AG08395 (cell line): Measurements from ENCODE around the gene STAT6.
A peak's percentile ranks its signal among the peaks of the same experiment; 100 is the strongest.
"Not testable (repeated sequence)": the region's sequence is repeated elsewhere in the genome, so short reads cannot be mapped to it uniquely, and the experiment has no call there.

Experiments
- DNase-seq: peaks from one replicate; pipeline ENCODE4 v3.0.0; 2012; ENCODE audit warnings: mixed read lengths, low spot score

The STAT6 gene

DNA sequence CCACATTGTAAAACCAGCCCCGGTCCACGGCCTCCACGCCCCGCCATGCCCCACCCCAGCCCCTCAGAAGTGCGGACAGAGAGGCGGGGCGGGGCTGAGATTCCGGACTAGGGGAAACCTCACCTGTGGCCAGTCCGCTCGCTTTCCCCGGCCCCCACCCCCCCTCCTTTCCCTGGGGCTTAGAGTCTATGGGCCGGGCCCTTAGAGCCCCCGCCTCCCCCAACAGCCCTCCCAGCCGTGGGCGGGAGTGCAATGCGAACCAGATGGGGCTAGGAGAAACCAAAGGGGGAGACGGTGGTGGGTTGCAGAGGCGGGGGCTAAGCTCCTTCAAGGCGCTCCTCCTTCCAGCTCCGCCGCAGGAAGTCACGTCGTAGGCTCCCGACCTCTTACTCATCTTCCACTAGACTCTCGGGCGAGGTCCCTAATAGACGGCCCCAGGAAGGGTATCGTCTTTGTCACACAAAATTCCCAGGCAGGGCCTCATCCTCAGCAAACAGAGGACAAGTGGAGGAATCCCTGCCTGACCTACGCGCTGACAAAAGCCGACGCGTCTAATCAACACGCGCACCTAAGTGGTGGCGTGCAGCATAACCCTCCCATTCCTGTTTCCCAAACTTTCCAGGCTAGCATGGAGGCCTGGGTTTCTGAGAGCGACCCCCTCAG, 23.3 kb downstream of the STAT6 start:
- peak; percentile 78 for DNase-seq

DNA sequence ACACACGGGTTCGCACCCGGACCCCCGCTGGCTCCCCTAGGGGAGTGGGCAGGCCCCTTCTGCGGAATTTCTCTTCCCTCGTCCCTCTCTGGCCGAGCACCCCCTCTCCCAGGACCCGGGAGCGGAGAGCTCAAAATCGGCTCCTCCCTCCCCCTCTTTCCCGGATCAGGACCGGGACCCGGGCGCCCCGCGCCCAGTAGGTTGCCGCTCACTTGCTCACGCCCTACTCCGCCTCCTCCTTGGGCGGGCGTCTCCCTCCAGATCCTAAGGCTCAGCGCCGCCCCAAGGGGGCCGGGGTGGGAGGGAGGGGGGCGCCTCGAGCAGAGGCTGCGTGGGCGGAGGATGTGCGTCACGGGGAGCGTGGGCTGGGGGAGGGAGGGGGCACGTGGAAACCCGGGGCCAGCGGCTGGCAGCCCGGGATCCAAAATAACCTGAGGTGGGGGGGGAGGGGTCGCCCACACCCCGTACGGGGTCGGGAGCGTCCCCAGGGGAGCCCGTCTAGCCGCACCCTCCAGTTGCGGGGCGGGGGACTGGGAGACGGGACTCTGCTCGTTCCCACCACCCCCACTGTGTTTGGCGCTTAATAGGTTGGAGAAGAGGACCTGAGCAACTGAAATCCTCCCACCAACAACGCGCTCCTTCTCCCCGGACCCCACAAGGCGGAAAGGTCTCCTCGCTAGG, 24.0 kb downstream of the STAT6 start:
- peak; percentile 87 for DNase-seq

DNA sequence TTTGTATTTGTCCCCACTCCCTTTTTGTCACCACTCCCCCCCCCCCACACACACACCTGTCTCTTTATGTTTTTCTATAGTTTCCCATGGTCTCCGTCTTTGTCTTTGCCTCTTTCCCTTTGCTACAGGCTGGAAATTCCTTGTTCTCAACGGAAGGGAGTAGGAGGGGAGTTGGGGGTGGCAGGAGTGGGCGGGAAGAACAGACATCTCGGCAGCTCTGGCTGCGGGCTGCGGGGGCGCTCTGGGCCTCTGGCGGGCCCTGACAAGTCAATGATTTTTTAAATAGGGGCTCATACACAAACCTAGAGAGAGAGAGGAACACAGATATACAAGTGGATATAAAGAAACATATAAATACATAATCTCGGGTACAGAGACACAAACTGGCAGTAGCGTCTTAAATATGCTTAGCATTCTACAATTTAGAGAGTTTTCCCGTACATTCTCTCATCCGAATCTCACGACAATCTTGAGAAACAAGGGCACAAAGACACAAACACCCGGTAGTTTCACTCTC, 24.6 kb downstream of the STAT6 start:
- peak; percentile 52 for DNase-seq

DNA sequence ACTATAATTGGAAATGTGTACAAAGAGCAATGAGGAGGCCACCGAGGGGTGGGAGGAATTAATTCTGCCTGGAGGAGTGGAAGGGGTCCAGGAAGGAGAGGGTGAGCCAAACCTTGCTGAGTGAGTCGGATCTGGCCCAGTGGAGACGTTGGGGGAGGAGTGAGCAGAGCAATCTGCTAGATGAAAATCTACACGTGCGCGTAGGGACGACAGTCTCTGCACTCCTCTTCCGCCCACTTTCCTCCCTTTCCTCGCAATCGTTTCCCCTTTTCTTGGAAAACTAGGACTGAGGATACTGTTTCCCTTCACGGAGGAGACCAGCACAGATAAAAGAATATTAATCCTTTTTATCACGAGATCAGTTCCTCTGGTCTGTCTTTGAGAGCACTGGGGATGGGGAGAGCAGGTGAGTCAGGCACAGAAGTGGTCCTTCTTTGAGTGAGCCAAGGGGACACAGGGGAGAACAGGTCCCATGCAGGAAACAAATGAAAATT, 25.1 kb downstream of the STAT6 start:
- no peak for DNase-seq

DNA sequence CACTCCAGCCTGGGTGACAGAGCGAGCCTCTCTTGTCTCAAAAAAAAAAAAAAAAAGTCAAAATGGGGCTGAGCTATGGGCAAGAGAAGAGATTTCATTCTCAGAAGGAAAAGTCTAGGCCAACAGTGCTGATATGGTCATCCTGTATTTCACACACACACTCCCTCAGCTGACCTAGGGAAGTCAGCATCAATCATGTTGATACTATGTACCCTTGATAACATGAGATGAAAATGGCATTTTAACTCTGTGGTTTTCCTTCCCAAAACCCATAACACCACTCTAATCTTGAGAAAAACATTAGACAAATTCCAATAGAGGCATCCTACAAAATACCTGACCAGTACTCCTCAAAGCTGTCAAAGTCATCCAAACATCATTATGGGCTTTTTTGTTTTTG, 30.3 kb downstream of the STAT6 start:
- DNase-seq = no peak

DNA sequence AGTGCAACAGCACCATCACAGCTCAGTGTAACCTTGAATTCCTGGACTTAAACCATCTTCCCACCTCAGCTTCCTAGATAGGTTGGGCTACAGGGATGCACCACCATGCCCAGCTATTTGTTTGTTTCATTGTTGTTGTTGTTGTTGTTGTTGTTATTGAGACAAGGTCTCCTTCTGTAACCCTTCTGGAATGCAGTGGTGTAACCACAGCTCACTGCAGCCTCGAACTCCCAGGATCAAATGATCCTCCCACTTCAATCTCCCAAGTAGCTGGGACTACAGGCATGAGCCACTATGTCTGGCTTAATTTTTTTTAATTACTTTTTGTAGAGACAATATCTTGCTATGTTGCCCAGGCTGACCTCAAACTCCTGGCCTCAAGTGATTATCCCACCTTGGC, 31.3 kb downstream of the STAT6 start:
- no peak for DNase-seq

DNA sequence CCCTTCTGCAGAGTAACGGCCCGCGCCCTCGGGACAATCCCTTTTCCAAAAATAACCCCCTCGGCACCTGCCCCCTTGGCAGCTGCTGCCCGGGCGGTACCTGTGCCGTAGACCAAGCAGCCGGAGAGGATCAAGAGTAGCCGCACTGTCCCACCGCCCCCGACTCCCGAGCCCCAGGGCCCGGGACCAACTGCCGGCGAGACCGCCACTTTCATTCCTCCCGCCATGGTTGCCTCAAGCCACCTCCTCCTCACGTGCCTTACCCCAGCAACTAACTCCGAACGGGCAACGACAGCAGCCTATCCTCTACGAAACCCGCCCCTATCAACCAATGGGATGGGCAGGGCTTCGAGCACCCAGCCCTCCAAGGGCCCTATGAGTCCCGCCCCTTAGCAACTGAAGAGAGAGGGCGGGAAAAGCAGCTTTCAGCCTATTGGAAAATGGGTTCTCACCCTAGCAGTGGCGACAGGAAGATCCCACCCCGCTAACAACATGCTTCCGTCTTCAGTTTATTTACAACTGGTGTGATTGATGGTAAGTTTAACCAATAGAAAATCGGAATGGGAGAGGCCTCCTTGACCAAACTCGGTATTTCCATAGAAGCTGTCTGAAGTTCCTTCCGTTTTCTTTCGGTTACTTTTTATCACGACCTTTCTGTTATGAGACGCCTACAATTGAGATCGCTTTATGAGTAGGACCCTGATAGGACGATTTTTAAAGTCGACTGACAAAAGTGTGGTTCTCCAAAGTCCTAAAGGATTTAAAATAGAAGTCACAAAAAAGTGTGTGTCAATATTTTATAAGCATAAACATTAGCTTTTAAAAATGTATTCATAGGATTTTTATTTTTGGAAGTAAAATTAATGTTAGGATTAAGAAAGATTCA, 32.4 kb downstream of the STAT6 start, which contains the start of gene NEMP1:
NEMP1 (minus strand) TSS at position 273 of the 886 bp plus-strand sequence; CDS start at position 227, 46 bp downstream.
- peak; percentile 99 for DNase-seq

DNA sequence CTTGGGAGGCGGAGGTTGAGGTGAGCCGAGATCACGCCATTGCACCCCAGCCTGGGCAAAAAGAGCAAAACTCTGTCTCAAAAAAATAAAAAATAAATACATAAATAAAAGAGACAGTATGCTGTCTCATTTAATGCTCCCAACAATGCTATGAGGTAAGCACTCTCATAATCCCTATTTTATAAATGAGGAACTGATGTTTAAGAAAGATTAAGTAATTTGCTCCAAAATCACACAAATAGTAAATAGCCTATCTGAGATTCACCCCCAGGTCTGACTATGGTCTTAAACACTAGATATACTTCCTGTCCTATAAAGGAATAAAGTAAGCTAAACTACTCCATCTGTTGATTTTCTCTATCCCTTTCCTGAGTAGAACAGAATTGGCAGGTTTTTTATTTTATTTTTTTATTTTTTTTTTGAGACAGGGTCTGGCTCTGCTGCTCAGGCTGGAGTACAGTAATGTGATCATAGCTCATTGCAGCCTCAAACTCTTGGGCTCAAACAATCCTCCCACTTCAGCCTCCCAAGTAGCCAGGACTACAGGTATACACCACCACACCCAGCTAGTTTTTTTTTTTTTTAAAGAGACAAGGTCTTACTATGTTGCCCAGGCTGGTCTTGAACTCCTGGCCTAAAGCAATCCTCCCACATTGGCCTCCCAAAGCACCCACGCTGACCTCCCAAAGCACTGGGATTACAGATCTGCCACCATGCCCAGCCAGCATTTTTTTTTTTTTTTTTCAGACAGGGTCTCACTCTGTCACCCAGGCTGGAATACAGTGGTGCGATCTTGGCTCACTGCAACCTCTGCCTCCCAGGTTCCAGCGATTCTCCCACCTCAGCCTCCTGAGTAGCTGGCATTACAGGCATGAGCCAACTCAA, 37.4 kb downstream of the STAT6 start:
- not testable (repeated sequence) for DNase-seq

DNA sequence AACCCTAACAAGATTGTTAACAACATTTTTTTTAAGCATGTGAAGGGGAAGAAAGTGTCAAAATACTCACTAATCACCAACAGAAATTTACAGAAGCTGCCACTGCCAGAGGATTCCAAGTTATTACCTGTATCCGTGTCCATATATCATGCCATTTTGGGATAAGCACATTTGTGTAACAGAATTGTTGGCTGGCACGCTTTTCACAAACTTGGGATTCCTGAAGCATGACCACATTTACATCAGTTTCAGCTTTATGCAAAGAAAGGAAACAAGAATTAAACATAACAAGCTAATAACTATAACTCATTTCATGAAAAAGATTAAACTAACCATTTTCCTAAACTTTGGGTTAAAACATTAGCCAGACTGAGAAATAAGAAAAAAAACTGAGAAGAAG, 38.5 kb downstream of the STAT6 start:
- no peak for DNase-seq

DNA sequence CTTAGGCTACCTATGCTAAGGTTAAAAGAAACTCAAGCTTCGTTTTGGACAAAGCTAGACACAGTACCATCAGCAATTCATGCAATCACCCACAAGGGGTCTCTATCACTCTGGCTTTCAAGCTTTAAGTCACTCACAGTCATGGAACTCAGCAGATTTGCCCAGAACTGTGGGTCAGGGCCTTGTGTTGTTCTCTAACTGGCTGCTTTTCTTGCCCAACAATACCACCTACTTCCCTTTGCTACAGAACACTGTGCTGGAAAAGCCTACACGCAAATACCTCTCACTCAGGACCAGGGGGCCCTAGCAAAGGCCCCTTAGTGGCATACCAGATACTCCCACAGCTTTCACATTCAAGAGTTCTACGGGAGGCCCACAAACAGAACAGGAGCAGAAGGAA, 41.6 kb downstream of the STAT6 start:
- DNase-seq = peak; percentile 74

DNA sequence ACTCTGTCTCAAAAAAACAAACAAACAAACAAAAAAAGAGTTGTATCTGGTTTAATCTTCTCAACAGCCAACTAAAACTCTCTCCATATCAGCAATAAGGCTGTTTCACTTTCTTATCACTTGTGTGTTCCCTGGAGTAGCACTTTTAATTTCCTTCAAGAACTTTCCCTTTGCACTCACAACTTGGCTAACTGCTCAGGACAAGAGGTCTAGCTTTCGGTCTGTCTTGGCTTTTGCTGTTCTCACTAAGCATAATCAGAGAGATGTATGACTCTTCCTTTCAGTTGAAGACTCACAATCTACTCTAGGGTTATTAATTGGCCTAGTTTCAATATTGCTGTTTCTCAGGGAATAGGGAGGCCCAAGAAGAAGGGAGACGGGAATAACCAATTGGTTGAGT, 44.9 kb downstream of the STAT6 start:
- DNase-seq = no peak

DNA sequence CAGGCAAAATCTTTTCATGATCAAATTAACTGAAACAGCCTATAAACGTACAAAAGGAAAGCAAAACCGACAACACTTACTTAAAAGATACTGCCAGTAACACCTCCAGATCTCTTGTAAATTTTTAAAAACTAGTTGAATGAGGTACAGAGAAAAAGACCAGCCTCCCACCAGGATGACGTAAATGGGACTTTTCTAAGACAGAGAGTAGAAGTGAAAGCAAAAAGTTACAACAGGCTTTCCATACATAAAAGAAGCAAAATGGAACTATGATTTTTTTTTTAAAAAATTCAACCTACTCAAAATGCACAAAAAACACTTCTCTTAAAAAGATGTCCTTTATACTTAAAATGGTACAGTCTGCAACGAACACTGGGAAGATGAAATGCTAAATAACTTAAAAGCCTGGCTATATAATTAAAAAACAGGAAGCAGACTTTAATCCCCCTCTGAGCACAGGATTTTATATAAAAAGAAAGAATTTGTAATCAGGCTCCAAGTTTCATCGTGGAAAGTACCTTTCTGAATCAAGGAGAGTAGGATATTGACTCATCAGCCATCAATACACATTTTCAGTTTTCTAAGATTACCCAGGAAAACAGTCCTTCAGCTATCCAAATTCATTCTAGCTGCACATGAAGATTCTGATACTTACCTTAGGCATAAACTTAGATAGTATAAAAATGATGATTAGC, 47.0 kb downstream of the STAT6 start:
- DNase-seq = no peak

DNA sequence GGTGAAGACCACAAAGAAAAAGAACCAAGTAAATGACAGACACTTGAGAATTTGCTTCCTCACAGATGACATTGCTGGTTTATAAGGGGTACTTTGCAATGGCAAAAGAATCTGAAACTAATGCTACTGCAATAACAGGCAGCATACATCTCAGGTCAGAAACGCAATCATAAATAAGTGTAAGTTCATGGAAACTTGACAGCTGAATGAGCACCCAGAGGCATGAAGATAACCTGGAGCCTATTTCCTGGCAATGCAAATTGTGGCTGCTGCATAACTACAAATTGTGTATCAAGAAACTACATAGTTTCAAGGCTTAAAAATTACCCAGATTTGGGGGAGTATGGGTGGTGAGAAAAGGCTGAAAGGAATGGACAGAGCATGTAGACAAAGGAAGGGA, 52.7 kb downstream of the STAT6 start:
- DNase-seq = no peak

DNA sequence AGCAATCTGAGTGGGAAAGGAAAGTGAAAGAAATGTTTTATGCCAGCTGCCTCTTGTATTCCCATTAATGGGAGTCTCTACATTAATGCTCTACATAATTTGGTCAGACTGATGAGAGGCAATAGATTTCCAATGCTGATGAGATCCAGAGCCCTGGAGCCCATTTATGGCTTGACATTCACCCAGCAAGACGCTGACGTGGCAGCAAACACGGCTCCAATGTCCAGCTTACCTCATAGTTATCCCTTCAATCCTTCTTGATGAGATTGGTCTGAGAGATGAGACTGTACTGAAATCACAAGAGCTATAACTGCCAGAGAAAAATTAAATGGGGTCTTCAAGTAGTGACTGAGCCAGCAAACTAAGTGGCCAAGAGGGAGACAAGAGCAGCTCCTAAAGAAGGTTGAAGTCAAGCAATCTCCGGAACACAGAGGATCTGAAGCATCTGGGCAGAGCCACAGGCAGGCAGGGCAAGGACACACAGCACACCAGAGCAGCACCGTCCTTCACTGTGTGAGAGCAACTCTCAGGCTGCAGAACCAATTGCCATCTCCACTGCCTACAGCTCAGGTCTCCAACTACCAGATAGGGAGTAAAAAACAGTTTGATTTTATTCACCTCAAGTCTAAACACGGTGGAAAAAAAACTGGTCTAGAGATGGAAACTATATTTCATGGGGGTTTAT, 54.0 kb downstream of the STAT6 start:
- no peak for DNase-seq

DNA sequence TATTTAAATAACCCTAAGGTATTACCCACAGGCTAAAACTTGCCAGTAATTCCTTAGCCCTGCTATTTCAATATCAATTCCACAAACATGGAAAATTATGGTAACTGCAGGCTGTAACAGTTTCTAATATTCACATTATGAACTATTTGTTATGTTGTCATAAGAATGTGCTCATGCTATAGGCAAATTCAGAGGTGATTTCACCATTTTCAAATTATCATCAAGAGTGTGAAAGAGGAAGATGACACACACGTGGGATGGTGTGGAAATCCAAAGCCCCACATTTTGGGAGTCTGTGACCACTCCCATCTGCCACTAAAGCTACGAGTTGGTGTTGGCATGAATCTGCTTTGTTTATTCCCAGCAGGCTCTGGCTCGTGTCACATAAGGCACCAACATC, 55.3 kb downstream of the STAT6 start:
- DNase-seq = no peak

DNA sequence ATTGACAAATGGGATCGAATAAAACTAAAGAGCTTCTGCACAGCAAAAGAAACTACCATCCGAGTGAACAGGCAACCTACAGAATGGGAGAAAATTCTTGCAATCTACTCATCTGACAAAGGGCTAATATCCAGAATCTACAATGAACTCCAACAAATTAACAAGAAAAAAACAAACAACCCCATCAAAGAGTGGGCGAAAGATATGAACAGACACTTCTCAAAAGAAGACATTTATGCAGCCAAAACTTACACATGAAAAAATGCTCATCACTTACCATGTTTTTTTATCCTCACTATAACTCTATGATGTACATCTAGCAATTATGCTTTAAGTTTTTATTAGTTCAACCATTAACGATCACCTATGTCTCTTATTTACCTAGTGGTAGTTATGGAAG, 57.3 kb downstream of the STAT6 start:
- not testable (repeated sequence) for DNase-seq

DNA sequence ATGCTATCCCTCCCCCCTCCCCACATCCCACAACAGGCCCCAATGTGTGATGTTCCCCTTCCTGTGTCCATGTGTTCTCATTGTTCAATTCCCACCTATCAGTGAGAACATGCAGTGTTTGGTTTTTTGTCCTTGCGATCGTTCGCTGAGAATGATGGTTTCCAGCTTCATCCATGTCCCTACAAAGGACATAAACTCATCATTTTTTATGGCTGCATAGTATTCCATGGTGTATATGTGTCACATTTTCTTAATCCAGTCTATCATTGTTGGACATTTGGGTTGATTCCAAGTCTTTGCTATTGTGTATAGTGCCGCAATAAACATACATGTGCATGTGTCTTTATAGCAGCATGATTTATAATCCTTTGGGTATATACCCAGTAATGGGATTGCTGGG, 58.0 kb downstream of the STAT6 start:
- DNase-seq = not testable (repeated sequence)

DNA sequence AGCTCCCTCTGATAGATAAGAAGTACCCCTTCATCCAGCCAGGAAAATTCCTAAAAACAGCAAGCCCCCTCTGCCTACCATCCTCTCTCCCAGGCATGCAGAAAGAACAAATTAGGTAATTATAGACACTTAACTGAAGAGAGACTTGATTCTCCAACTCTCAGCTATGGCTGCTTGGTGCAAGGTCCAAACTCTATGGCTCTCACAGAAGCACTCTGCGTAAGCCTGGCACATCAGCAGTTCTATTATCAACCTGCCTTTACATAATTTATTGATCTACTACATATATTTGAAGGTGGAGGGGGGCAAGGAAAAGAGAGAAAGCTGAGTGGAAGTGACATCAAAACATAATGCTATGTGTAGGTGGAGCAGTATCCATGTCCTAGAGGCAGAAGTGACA, 60.2 kb downstream of the STAT6 start:
- no peak for DNase-seq

DNA sequence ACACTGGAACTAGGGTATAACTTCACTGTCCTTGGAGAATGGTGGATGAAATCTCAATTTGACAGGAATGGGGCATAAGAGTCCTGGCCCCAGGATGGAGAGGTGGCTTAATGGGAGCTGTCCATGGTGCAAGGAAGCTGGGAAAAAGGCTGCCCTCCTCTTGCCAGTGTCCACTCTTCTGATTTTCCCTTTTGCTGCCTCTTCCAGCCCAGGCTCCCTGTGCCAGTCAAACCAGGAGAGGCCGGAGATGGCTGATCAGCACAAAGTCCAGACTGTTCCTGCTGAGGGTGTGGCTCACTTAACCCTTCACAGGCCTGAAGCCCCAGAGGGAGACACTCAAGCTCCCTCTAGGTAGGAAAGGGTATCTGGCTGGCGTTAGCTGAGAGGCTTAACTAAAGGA, 61.3 kb downstream of the STAT6 start, which contains the start of gene MYO1A:
MYO1A (minus strand) TSS at position 240 of the 400 bp plus-strand sequence. CDS start 1,806 bp downstream, outside the sequence.
- DNase-seq = peak; percentile 47

DNA sequence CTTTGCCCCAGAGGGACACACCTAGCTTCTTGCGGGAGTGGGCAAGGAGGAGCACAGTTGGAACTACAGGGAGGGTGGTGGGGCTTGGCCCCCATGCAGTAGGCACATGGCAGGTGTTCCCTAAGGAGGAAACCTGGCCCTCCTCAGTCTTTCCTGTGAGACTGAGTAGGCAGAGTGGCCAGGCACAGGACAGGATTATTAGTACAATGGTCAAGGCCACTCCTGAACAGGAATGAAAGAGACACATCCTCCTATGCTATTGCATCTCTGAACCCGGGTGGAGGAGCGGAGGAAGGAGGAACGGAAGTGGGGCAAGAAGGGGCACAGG, 62.1 kb downstream of the STAT6 start:
- no peak for DNase-seq
